ENCODE results near the gene CES4A. TPM values are rescaled to one million over a fixed set of nuclear protein-coding genes. Genes with fewer than 3 reads are reported as not detected.

CES4A gene
- 3.4 to 4.1 TPM (median 3.7 TPM) in 5 replicates for total RNA-seq (2022; extraction: Qiagen RNA extraction)

GRCh38 chr16:66988197-66988788, at the start of gene CES4A:
Gene CES4A (plus strand): TSS chr16:66988589. CDS start chr16:66988773, 184 bp downstream.

GRCh38 chr16:66961065-66961744, 27.2 kb upstream of the CES4A start, which contains the start of gene CES3:
Gene CES3 (plus strand): TSS chr16:66961266. CDS start chr16:66961308, 42 bp downstream.

GRCh38 chr16:67028696-67029253, 40.4 kb downstream of the CES4A start, which contains the start of gene CBFB:
Gene CBFB (plus strand): TSS chr16:67029149. CDS start chr16:67029408, 259 bp downstream.

Other genes with a start within 250 kb of the CES4A start
- 38.1 to 67.8 TPM (median 49.2 TPM) in 5 replicates for gene DYNC1LI2, start 237.0 kb upstream of the CES4A start, total RNA-seq (2022; extraction: Qiagen RNA extraction)
- 0.06 TPM in 1 of 5 replicates, not detected in the others for gene TERB1, start 187.0 kb upstream of the CES4A start, total RNA-seq (2022; extraction: Qiagen RNA extraction)
- gene NAE1, start 157.6 kb upstream of the CES4A start, total RNA-seq (2022; extraction: Qiagen RNA extraction) = 59.8 to 73.7 TPM (median 69.0 TPM) in 5 replicates
- 0.09 TPM in 1 of 5 replicates, not detected in the others for gene CA7, start 144.2 kb upstream of the CES4A start, total RNA-seq (2022; extraction: Qiagen RNA extraction)
- 4.6 to 8.2 TPM (median 6.3 TPM) in 5 replicates for gene PDP2, start 108.1 kb upstream of the CES4A start, total RNA-seq (2022; extraction: Qiagen RNA extraction)
- gene CDH16, start 69.7 kb upstream of the CES4A start, total RNA-seq (2022; extraction: Qiagen RNA extraction) = 5.9 to 7.4 TPM (median 6.6 TPM) in 5 replicates
- 39.6 to 64.4 TPM (median 54.9 TPM) in 5 replicates for gene RRAD, start 63.1 kb upstream of the CES4A start, total RNA-seq (2022; extraction: Qiagen RNA extraction)
- gene CIAO2B, start 54.2 kb upstream of the CES4A start, total RNA-seq (2022; extraction: Qiagen RNA extraction) = 127 to 194 TPM (median 183 TPM) in 5 replicates
- 32.6 to 40.2 TPM (median 35.1 TPM) in 5 replicates for gene CES2, start 53.1 kb upstream of the CES4A start, total RNA-seq (2022; extraction: Qiagen RNA extraction)
- gene CES3, start 27.3 kb upstream of the CES4A start, total RNA-seq (2022; extraction: Qiagen RNA extraction) = 2.0 to 2.5 TPM (median 2.5 TPM) in 5 replicates
- 49.9 to 68.7 TPM (median 52.8 TPM) in 5 replicates for gene CBFB, start 40.6 kb downstream of the CES4A start, total RNA-seq (2022; extraction: Qiagen RNA extraction)
- 24.9 to 28.4 TPM (median 25.6 TPM) in 5 replicates for gene PHAF1, start 121.4 kb downstream of the CES4A start, total RNA-seq (2022; extraction: Qiagen RNA extraction)
- 7.0 to 9.5 TPM (median 8.9 TPM) in 5 replicates for gene B3GNT9, start 162.4 kb downstream of the CES4A start, total RNA-seq (2022; extraction: Qiagen RNA extraction)
- 15.1 to 22.9 TPM (median 21.6 TPM) in 5 replicates for gene TRADD, start 171.3 kb downstream of the CES4A start, total RNA-seq (2022; extraction: Qiagen RNA extraction)
- 6.3 to 9.6 TPM (median 8.4 TPM) in 5 replicates for gene FBXL8, start 171.4 kb downstream of the CES4A start, total RNA-seq (2022; extraction: Qiagen RNA extraction)
- 13.1 to 17.8 TPM (median 14.8 TPM) in 5 replicates for gene HSF4, start 176.2 kb downstream of the CES4A start, total RNA-seq (2022; extraction: Qiagen RNA extraction)
- 80.2 to 102 TPM (median 97.0 TPM) in 5 replicates for gene NOL3, start 181.9 kb downstream of the CES4A start, total RNA-seq (2022; extraction: Qiagen RNA extraction)
- gene MATCAP1, start 195.4 kb downstream of the CES4A start, total RNA-seq (2022; extraction: Qiagen RNA extraction) = 5.5 to 9.0 TPM (median 6.2 TPM) in 5 replicates
- gene EXOC3L1, start 201.5 kb downstream of the CES4A start, total RNA-seq (2022; extraction: Qiagen RNA extraction) = 0.06 to 0.25 TPM (median 0.17 TPM) in 5 replicates
- 92.3 to 103 TPM (median 99.1 TPM) in 5 replicates for gene E2F4, start 203.6 kb downstream of the CES4A start, total RNA-seq (2022; extraction: Qiagen RNA extraction)
- 0.76 to 1.3 TPM (median 1.2 TPM) in 5 replicates for gene ELMO3, start 210.5 kb downstream of the CES4A start, total RNA-seq (2022; extraction: Qiagen RNA extraction)
- 84.1 to 104 TPM (median 91.8 TPM) in 5 replicates for gene TMEM208, start 238.5 kb downstream of the CES4A start, total RNA-seq (2022; extraction: Qiagen RNA extraction)